Fibroblast of gingiva (primary cell): ENCODE results near the gene GOT1.

ENCODE experiments used
- DNase-seq: peaks from one replicate; pipeline ENCODE4 v3.0.0-alpha.2; 2011; ENCODE audit warnings: low read depth

Gene GOT1

GRCh38 chr10:99433378-99434020 lies 3.1 kb upstream of the GOT1 start:
- no peak for DNase-seq

GRCh38 chr10:99432881-99433280 lies 2.5 kb upstream of the GOT1 start:
- DNase-seq = no peak

GRCh38 chr10:99432047-99432446 lies 1.6 kb upstream of the GOT1 start:
- no peak for DNase-seq

- DNase-seq = peak; percentile 47
Measured at GRCh38 chr10:99431190-99431760, 851 bp upstream of the GOT1 start.

DNA sequence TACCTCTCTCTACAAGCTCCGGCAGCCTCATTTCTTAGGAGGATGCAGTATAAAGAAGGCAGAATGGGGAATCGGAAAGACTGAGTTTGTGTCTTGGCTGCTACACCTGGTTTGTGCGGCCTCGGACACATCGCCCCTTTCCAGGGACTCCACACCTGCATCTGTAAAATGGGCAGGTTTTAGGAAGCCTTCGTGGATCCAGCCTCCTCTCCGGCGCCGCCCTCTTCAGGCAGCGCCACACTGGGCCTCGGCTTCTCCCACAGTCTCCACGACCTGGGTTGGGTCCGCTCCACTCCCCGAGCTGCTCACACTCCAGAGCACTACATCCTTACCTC lies 341 bp downstream of the GOT1 start:
- DNase-seq = no peak

DNA sequence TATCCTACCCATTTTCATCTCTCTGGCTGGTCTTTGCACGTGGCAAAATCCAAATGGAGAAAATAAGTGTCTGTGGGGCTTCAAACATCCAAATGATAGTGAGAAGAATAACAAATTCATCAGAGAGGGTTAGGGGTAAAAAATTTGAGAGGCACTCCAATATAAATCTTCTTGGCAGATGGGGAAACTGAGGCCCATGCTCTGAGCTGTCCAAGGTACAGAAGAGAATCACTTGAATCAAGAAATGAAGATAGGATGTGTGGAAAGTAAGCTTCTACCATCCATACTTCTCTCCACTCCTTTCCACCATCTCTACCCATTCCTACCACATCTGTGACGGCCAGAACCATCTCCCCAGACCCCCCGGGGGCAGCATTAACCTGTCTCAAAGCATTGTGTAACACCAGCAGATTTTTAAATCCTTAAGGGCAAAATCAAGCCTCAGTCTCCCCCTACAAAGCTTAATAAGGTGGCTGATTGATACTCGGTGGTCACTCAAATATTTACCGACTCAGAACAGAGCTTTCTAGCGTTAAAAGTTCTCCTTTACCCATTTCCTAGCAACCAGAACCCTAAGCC lies 818 bp downstream of the GOT1 start:
- DNase-seq = no peak

DNA sequence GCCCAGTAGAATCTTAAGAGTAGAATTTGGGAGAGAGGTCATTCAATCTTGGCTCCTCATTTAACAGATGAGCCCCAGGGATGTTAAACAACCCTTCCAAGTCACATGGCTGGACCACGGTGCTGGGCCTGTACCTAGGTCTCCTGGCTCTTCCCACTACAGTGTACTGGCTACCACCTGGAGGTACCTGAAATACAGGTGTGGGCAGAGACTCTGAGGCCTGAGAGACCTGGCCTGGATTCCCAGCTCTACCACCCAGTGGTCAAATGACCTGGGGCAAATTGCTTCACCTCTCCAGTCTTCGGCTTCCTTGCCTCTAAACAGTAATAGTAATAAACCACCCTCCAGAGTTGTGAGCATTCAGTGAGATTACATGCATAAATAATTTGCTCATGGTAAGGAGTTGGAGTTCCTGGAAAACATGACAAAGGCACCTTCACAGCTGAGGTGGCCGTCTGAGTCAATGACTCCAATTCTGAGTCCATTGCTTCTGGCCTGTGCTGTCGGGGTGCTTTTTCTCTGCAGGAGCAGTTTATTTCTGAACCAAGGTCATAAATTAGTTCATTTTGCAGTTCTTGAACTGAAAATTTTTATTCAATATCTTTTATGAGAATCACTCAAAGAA lies 2.7 kb downstream of the GOT1 start:
- DNase-seq = no peak

GRCh38 chr10:99426689-99427088 lies 3.7 kb downstream of the GOT1 start:
- DNase-seq = no peak

- DNase-seq = no peak
Measured at GRCh38 chr10:99425204-99425603, 5.2 kb downstream of the GOT1 start.

DNA sequence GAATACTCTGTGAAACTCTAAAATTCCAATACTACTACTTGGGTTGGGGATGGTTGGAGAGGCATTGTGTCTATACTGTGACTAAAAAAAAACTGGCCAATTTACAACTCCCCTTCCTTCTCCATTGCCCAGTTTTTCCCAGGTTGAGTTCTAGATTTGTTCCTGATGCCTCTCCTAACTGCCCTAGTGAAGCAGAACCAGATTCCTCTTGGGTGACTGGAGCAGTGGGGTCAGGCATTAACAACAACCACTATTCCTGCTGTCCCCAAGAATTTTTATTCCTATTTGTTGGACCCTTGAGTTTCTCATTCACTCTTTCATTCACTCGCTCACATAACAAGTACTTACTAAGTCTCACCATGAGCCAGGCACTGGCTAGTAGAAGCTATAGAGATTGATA lies 5.8 kb downstream of the GOT1 start:
- no peak for DNase-seq

DNA sequence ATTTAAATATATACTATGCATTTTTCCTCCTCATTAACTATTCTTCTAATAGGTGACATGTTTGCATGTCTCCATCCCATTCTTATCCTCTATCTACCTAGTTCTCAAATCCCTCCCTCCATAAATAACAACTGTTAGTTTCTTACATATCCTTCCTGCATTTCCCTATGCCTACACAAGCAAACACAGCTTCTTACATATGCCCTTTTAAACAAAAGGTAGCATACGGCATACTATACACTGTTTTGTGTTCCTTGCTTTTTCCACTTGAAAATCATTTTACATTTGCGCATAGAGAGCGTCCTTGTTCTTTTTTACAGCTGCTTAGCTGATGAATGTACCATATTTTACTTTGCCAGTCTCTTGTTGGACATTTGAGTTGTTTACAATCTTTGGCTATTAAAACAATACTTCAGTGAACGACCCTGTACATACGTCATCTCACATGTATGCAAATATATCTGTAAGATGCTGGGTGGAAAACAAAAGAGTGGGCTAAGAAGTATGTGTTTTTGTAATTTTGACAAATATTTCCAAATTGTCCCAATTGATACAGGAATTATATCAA lies 7.8 kb downstream of the GOT1 start:
- no peak for DNase-seq

DNA sequence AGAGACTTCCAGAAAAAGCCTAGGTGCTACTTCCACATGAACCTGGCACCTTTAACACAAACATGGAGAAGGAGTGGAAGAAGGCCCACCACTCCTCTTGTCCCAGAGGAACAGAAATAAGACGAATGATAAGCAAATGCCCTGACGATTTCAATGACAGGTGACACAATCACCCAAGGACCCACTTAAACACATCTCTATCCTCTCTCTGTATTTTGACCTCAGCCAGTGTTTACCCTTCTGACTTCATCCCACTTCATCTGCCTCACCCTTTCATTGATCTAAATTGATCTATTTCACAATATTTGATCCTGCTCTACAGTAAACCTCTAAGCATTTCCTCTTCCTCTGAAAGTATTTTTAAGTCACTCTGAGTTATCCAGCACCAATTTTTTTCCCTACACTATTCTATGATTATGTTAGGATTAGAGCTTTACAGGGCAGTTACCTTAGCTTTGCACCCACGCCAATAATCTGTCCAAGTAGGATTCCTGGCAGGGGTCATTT lies 9.1 kb downstream of the GOT1 start:
- no peak for DNase-seq

DNA sequence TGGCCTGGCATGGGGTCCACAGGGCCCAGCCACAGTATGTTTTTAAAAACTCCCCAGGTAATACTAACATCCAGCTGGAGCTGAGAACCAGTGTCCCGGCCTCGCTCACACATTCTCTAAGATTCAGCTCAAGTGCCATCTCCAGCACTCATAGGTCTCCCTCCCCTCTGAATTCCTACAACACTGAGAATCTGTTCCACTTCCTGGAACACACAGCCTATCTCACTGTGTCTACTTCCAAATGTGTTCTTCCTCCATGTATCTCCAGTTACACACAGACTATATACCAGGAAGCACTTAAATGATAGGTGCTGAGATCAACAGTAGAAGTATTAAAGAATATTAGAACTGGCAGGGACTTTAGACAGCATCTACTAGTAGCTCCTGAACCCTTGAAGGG lies 10.7 kb downstream of the GOT1 start:
- no peak for DNase-seq

GRCh38 chr10:99418910-99419624 lies 11.4 kb downstream of the GOT1 start:
- DNase-seq = no peak

GRCh38 chr10:99412099-99412498 lies 18.3 kb downstream of the GOT1 start:
- DNase-seq = no peak

- no peak for DNase-seq
Measured at GRCh38 chr10:99411546-99411945, 18.9 kb downstream of the GOT1 start.

GRCh38 chr10:99410876-99411275 lies 19.5 kb downstream of the GOT1 start:
- no peak for DNase-seq

DNA sequence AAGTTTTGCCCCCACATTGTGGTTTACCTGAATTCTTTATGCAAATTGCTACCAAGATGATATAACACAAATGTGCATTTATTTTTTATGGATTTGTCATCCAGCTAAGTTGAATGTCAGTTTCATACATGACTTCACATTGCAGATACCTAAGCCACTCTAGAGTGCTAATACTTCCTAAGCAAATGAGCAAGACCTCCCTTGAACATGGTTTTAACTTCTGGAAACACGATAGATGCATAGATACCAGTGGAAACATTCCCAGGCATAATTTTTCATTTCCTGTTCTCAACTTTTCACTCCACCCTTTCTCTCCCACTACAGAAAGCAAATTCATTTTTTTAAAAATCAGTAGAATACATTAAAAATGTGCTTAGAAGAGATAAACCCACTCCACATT lies 20.3 kb downstream of the GOT1 start:
- DNase-seq = no peak

DNA sequence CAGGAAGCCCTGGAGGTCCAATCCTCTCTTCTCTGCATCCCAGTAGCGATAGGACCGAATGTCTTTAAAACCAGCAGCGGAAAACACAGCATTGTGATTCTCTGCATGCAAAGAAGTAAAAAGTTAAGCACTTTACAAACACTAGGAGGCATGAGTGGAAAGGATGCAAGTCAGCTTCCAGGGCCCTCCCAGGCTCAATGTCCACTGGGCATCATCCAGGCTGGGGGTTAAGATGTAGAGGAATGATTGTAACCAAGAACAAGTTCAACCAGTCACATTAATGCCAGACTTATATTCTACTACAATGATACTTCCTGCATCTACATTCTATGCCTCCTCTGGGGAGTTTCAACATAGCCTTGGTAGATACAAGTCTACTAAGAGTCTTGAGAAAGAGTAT lies 24.3 kb downstream of the GOT1 start:
- DNase-seq = no peak

- no peak for DNase-seq
Measured at GRCh38 chr10:99403674-99404073, 26.8 kb downstream of the GOT1 start.

DNA sequence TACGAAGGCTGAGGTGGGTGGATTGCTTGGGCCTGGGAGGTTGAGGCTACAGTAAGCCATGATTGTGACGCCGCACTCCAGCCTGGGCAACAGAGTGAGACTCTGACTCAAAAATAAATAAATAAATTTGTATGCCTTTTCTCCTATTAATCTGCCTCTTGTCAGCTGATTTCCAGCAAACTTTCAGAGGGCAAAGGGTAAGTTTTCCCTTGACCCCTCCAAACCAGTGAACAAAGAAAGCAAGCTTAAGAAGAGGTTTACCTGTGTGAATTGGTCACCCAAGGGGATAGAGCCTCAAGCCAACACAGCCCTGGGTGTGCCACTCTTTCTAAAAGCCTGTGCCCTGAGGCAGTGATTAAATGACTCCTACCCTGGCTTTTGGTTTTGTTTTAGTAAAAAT lies 30.8 kb downstream of the GOT1 start:
- no peak for DNase-seq

DNA sequence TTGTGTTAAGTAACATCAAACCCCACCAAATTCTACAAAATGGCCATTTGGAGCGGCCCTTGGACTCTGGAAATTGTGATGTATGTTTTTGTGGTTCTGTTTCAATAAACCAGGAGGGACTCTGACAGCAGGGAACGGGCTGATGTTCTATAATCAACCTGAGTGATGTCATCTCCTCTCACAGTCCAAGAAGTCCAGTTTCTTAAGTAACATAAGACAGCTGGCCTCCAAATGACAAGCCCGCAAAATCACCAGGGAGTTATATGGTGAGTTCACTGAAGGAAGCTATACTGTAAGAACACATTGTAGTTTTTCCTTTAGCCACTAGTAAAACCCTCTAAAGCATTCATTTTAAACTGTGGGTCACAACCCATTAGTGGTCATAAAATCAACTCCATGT lies 34.0 kb downstream of the GOT1 start:
- DNase-seq = peak; percentile 13
